Measurements from ENCODE around the gene TOE1. TPM values are rescaled to one million over a fixed set of nuclear protein-coding genes. Genes with fewer than 3 reads are reported as not detected.
"Not testable (repeated sequence)": the region's sequence is repeated elsewhere in the genome, so short reads cannot be mapped to it uniquely, and the experiment has no call there.

The TOE1 gene
- polyA plus RNA-seq, 12 donors, result 5.5 to 10.5 (median 7.0) TPM; not detected in 1

DNA sequence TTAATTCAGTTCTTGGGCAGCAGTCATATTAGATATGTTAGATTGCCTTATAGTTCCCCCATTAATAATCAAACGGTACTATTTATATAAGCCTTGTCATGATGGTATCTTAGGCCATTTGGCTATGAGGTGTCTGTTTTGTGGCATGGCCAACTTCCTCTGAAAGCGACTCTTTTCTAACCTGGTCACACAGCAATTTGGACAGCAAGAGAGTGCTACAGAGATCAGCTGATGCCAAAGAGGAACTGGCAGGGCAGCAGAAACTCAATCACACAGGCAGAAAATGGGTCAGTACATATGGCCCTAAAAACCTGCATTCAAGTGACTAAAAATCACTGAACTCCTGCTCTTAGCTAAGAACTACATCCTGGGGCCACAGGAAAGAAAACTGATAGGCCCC lies 13.7 kb downstream of the TOE1 start:
- DNase-seq, result no peak

GRCh38 chr1:45354838-45355237 lies 14.9 kb downstream of the TOE1 start:
- DNase-seq, result no peak

GRCh38 chr1:45355683-45356082 lies 15.7 kb downstream of the TOE1 start:
- no peak for DNase-seq

DNA sequence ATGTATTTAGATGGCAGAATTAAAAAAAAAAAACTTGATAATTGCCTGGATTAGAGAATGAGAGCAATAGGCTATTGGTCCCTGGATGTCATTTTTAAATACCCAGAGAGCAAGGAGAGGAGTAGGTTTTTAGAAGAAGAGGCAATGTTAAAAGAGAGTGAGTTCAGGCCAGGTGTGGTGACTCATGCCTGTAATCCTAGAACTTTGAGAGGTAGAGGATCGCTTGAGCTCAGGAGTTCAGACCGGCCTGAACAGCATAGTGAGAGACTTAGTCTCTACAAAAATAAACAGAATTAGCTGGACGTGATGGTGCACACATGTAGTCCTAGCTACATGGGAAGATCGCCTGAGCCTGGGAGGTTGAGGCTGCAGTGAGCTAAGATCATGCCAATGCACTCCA lies 16.2 kb downstream of the TOE1 start:
- DNase-seq, result no peak

DNA sequence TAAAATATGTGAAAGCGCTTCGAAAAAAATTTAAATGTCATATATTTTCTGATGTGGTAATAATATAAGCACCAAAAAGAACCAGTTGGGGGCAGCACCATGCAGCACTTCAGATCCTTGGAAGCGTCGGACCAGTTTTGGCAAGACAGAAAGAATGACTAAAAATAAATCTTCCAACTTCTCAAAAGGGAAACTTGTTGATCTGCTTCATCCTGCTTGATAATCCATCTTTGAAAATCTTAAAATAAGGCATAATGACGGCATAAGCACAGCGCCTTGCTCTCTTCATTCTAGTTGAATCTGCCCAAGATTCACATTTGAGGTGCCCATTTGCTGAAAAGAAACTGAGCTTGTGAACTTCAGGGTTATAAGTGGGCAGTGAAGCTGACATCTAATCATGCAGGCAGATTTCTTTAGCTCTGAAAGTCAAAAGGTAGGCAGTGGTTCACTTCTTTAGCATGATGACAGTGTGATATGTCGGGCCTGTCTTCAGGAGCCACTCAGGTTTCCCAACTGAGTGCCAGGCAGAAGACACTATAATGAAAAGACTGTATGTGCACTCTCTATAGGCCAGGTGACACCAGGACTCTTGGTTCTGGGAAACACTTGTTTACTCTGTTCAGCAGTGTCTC lies 20.0 kb downstream of the TOE1 start:
- peak; percentile 86 for DNase-seq

- DNase-seq, result peak; percentile 55
These were observed 21.0 kb downstream of the TOE1 start for GRCh38 chr1:45360981-45361380.

DNA sequence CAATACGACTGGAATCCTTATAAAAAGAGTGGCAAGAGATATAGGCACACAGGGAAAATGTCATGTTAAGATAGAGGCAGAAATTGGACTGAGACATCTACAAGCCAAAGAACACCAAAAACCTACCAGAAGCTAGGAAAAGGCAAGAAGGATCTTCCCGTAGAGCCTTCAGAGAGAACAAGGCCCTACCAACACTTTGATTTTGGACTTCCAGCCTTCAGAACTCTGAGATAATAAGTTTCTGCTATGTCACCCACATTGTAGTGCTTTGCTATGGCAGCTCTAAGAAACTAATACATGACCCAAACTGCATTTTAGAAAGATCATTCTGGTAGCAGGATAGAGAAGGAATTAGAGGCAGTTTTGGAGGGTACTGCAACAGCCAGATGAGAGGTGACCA lies 24.3 kb downstream of the TOE1 start:
- no peak for DNase-seq

DNA sequence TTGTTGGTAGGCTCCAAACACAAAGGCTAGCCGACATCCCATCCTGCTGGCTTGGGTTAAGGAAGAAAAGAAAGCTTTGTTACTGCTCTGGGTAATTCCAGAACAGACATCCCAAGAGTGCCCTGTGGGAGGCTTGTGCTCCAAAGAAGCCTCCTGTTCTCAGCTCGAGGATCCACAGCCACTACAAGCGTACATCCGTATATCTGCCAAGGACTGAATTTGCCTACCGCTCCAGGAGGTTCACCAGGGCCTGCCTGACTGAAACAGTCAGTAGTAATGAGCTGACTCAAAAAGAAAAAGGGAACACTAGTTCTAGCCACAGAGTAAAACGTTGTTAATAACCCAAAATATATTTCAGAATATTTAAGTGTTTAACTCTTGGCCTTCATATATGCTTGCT lies 25.1 kb downstream of the TOE1 start:
- DNase-seq, result no peak

DNA sequence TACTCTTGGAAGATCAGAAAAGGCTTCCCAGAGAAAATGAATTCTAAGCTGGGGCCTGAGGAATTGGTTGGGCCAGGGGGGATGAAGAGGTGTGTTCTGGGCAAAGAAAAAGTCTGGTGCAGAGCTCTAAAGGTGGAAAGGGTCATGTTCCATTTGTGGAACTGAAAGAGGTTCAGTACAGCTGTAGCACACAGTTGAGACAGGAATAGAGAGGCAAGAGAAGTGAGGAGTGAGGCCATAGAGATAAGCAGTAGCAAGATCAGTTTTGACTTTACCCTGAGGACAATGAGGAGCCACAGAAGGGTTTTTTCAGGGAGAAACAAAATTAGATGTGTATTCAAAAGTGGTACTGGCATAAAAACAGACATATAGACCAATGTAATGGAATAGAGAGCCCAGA lies 30.6 kb downstream of the TOE1 start:
- no peak for DNase-seq

- DNase-seq, result no peak
These were observed 33.6 kb downstream of the TOE1 start for GRCh38 chr1:45373573-45373972.

DNA sequence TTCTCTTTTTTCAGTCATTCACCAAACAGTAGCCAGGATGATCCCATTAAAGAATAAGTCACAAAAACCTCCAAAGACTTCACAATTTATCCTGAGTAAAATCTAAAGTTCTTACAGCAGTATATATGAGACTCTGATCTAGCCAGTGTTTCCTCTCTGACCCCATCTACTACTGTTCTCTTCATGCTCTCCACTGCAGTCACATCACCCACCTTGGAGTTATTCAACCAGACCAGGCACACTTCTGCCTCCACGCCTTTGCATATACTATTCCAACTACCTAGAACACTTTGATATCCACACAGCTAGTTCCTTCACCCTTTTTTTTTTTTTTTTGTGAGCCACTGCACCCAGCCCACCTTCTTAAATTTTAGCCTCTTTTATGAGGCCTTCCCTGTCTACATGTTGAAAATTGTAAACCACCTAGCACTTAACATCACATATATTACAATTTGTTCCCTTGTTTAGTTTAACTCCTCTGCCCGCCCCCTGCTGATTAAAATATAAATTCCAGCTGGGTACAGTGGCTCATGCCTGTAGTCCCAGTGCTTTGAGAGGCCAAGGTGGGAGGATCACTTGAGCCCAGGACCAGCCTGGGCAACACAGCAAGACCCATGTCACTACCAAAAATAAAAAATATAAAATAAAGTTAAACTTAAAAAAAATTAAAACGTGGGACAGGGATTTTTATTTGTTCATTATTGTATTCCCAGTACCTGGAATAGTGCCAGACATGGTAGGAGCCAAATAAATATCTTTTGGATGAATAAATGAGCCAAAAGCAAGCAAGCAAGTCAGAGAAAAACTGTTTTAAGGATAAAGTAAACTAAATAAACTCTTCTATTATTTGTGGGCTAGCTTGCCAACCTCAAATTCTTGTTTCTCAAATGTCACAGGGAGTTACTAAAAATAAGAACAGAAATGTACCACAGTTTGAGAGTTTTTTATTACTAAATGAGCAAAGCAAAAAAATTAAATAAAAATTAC lies 35.4 kb downstream of the TOE1 start:
- DNase-seq, result no peak

DNA sequence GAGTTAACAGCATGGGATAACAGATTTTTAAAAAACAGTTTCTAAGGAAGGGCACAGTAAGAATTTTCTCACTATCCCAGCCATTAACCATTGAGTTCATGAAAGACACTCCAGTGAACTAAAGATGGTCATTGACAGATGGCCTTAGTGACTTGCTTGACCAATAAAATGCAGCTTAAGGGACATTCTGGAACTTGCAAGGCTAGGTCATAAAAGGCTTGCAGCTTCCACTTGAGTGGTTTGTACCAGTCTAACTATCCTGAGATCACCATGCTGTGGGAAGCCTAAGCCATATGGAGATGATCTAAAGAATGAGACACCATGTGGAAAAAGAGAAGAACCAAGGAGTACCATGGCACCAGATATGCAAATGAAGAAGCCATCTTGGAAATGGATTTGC lies 38.2 kb downstream of the TOE1 start:
- no peak for DNase-seq

- no peak for DNase-seq
These were observed 39.6 kb downstream of the TOE1 start for GRCh38 chr1:45379524-45379923.

- no peak for DNase-seq
These were observed 40.2 kb downstream of the TOE1 start for GRCh38 chr1:45380125-45380524.

DNA sequence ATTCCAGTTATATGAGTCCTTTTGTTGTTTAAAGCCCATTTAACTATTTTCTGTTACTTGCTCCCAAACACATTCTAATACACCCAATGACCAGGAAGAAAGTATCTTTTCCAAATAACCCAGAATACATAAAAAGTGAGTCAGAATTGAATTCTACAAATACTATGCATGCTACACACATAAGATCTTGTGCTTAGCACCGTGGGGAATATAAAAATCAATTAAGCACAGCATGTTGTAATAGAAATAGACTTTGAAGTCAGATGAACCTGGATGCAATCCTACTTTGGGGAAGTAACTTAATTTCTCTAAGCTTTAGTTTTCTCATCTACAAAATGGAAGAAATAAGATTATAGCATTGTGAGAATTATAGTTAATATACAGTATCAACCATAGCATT lies 40.8 kb downstream of the TOE1 start:
- DNase-seq, result no peak

GRCh38 chr1:45381243-45381642 lies 41.3 kb downstream of the TOE1 start:
- DNase-seq, result no peak

DNA sequence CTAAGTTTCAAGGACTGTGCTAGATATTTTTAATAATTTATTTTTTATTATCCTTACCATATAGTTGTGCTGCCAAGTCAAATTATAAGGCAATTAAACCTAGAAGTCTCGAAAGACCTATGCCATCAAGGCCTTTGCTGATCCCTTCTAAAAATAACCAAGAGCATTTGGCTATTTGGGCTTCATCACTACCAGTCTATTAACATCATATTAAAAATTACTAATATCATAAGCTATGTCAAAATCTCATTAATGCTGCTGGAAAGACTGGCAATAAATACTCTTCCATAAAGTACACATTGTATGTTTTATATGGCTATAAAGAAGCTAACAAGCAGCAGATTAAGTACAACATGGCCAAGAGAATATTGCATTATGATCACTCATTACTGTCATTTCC lies 43.2 kb downstream of the TOE1 start:
- DNase-seq, result no peak

- DNase-seq, result not testable (repeated sequence)
These were observed 44.2 kb downstream of the TOE1 start for GRCh38 chr1:45384213-45384612.

DNA sequence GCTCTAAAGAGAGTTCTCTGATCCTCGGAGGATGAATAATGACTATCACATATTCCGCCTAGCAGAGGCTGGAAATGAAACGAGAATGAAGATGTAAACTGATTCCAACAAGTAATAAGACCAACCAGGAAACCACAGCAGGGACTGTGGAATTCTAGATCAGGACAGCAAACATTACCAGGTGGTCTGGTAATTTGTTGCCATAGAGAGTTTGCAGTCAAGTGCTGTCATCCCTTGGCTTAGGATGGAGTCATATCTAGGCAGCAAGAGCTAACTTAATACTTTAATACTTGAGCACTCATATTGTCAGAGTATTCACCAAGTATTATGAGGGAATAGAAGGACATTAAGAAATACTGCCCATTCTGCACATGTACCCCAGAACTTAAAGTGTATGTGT lies 45.3 kb downstream of the TOE1 start:
- no peak for DNase-seq

GRCh38 chr1:45386219-45386618 lies 46.2 kb downstream of the TOE1 start:
- DNase-seq, result no peak
